ENCODE measurements around the gene OR14A2.
"Not testable (repeated sequence)": the region's sequence is repeated elsewhere in the genome, so short reads cannot be mapped to it uniquely, and the experiment has no call there.

Gene OR14A2

GRCh38 chr1:247748041-247748440 is at the start of gene OR14A2:
Gene OR14A2 (minus strand): TSS chr1:247748141.
- no peak for DNase-seq

GRCh38 chr1:247797518-247797917 is 49.6 kb upstream of the OR14A2 start:
- no peak for DNase-seq

- DNase-seq: no peak
These were observed 21.7 kb upstream of the OR14A2 start for GRCh38 chr1:247769603-247770002.

- DNase-seq: no peak
These were observed 12.5 kb upstream of the OR14A2 start, which contains the start of gene OR1C1 for GRCh38 chr1:247760456-247760855. Gene OR1C1 (minus strand): TSS chr1:247760556. CDS start chr1:247758406, 2,150 bp downstream.

- not testable (repeated sequence) for DNase-seq
These were observed 6.4 kb upstream of the OR14A2 start for GRCh38 chr1:247754311-247754710.

- no peak for DNase-seq
These were observed 1.9 kb upstream of the OR14A2 start for GRCh38 chr1:247749870-247750269.

GRCh38 chr1:247747616-247748015 is 325 bp downstream of the OR14A2 start:
- no peak for DNase-seq

- DNase-seq: no peak
These were observed 1.5 kb downstream of the OR14A2 start for GRCh38 chr1:247746391-247746935.

- not testable (repeated sequence) for DNase-seq
These were observed 5.7 kb downstream of the OR14A2 start for GRCh38 chr1:247742215-247742760.

- no peak for DNase-seq
These were observed 6.2 kb downstream of the OR14A2 start for GRCh38 chr1:247741756-247742155.

GRCh38 chr1:247740721-247741120 is 7.2 kb downstream of the OR14A2 start:
- DNase-seq: no peak

GRCh38 chr1:247738315-247738714 is 9.6 kb downstream of the OR14A2 start, which contains the start of gene OR14K1:
Gene OR14K1 (plus strand): TSS chr1:247738615. CDS start chr1:247738615, 0 bp downstream.
- no peak for DNase-seq

GRCh38 chr1:247721222-247721621 is 26.7 kb downstream of the OR14A2 start:
- DNase-seq: no peak

- no peak for DNase-seq
These were observed 31.4 kb downstream of the OR14A2 start, which contains the start of gene OR6F1 for GRCh38 chr1:247716546-247716945. Gene OR6F1 (minus strand): TSS chr1:247716646. CDS start chr1:247712755, 3,891 bp downstream.

- no peak for DNase-seq
These were observed 34.2 kb downstream of the OR14A2 start for GRCh38 chr1:247713753-247714152.

GRCh38 chr1:247710681-247711080 is 37.3 kb downstream of the OR14A2 start:
- not testable (repeated sequence) for DNase-seq

GRCh38 chr1:247701338-247701737 is 46.6 kb downstream of the OR14A2 start:
- DNase-seq: no peak

- DNase-seq: peak; percentile 35
These were observed 66.5 kb downstream of the OR14A2 start for GRCh38 chr1:247681288-247681897.

GRCh38 chr1:247680171-247680570 is 67.8 kb downstream of the OR14A2 start:
- no peak for DNase-seq

GRCh38 chr1:247679639-247680038 is 68.3 kb downstream of the OR14A2 start, which contains the start of gene OR13G1:
Gene OR13G1 (minus strand): TSS chr1:247679739. CDS start chr1:247673041, 6,698 bp downstream.
- no peak for DNase-seq

Measured in kidney glomerular epithelial cell (primary cell).